H9 (cell line): ENCODE data around the gene SHTN1. TPM values are rescaled to one million over a fixed set of nuclear protein-coding genes. Genes with fewer than 3 reads are reported as not detected.

ENCODE experiments used
- DNase-seq: peaks from one replicate; pipeline ENCODE4 v3.0.0-alpha.2; 2017
- H2AFZ ChIP-seq: one replicate; pipeline ENCODE4 v1.6.1; 2013; ENCODE audit warnings: mild to moderate bottlenecking, low read length, control low read depth, moderate library complexity
- H2AK5ac ChIP-seq: 2 replicates; pipeline ENCODE4 v1.6.1; 2013; ENCODE audit warnings: low read length, control low read depth, mixed read lengths; ENCODE audit not compliant: insufficient read length
- H2BK120ac ChIP-seq: one replicate; pipeline ENCODE4 v1.6.1; 2013; ENCODE audit warnings: low read depth, mild to moderate bottlenecking, low read length, control low read depth, inconsistent platforms; ENCODE audit not compliant: poor library complexity, severe bottlenecking
- H2BK12ac ChIP-seq: 2 replicates; pipeline ENCODE4 v1.6.1; 2013; ENCODE audit warnings: low read length, control low read depth, mixed read lengths, low read depth; ENCODE audit not compliant: insufficient read length
- H2BK15ac ChIP-seq: 2 replicates; pipeline ENCODE4 v1.6.1; 2013; ENCODE audit warnings: low read depth, low read length, control low read depth
- H2BK20ac ChIP-seq: one replicate; pipeline ENCODE4 v1.6.1; 2013; ENCODE audit warnings: low read depth, mild to moderate bottlenecking, low read length, control low read depth, inconsistent platforms; ENCODE audit not compliant: poor library complexity, severe bottlenecking
- H2BK5ac ChIP-seq: 2 replicates; pipeline ENCODE4 v1.6.1; 2013; ENCODE audit warnings: low read length, control low read depth, mixed read lengths; ENCODE audit not compliant: insufficient read length
- H3K14ac ChIP-seq: 2 replicates; pipeline ENCODE4 v1.6.1; 2013; ENCODE audit warnings: low read length, control low read depth; ENCODE audit not compliant: insufficient read depth
- H3K18ac ChIP-seq: 2 replicates; pipeline ENCODE4 v1.6.1; 2013; ENCODE audit warnings: low read depth, mild to moderate bottlenecking, mixed read lengths, low read length, control low read depth; ENCODE audit not compliant: insufficient read length
- H3K23ac ChIP-seq: 2 replicates; pipeline ENCODE4 v1.6.1; 2013; ENCODE audit warnings: low read length, control low read depth, mixed read lengths, low read depth; ENCODE audit not compliant: insufficient read length
- H3K23me2 ChIP-seq: 2 replicates; pipeline ENCODE4 v1.6.1; 2013; ENCODE audit warnings: low read depth, mild to moderate bottlenecking, mixed read lengths, low read length, control low read depth; ENCODE audit not compliant: insufficient read length, poor library complexity, severe bottlenecking
- H3K27ac ChIP-seq: 2 replicates; pipeline ENCODE4 v1.5.1; 2013; ENCODE audit warnings: low read length, control low read depth, mixed read lengths, low read depth; ENCODE audit not compliant: insufficient read length
- H3K27me3 ChIP-seq: 2 replicates; pipeline ENCODE4 v1.6.1; 2013; ENCODE audit warnings: low read length, control low read depth, inconsistent platforms; ENCODE audit not compliant: insufficient read depth
- H3K4ac ChIP-seq: 2 replicates; pipeline ENCODE4 v1.6.1; 2013; ENCODE audit warnings: low read depth, mild to moderate bottlenecking, control low read depth, inconsistent platforms, low read length, moderate library complexity
- H3K4me1 ChIP-seq: 2 replicates; pipeline ENCODE4 v1.6.1; 2013; ENCODE audit warnings: low read length, control low read depth, inconsistent platforms; ENCODE audit not compliant: insufficient read depth
- H3K4me2 ChIP-seq: 2 replicates; pipeline ENCODE4 v1.6.1; 2013; ENCODE audit warnings: low read length, control low read depth, mixed read lengths; ENCODE audit not compliant: insufficient read length, insufficient read depth
- H3K56ac ChIP-seq: 2 replicates; pipeline ENCODE4 v1.6.1; 2013; ENCODE audit warnings: low read depth, mild to moderate bottlenecking, mixed read lengths, low read length, control low read depth; ENCODE audit not compliant: insufficient read length
- H3K79me1 ChIP-seq: 2 replicates; pipeline ENCODE4 v1.6.1; 2013; ENCODE audit warnings: low read depth, mild to moderate bottlenecking, moderate library complexity, low read length, control low read depth, inconsistent platforms; ENCODE audit not compliant: insufficient read depth, poor library complexity, severe bottlenecking
- H3K79me2 ChIP-seq: 2 replicates; pipeline ENCODE4 v1.6.1; 2013; ENCODE audit warnings: low read length, control low read depth, inconsistent platforms; ENCODE audit not compliant: insufficient read depth
- H3K9ac ChIP-seq: 2 replicates; pipeline ENCODE4 v1.6.1; 2013; ENCODE audit warnings: low read length, control low read depth, mixed read lengths; ENCODE audit not compliant: insufficient read length; ENCODE audit errors: extremely low read depth
- H3K9me3 ChIP-seq: one replicate; pipeline ENCODE4 v1.6.1; 2013; ENCODE audit warnings: low read depth, low read length, inconsistent platforms; ENCODE audit not compliant: control insufficient read depth
- H3T11ph ChIP-seq: one replicate; pipeline ENCODE4 v1.6.1; 2013; ENCODE audit warnings: mild to moderate bottlenecking, low read length, control low read depth, inconsistent platforms
- H4K20me1 ChIP-seq: one replicate; pipeline ENCODE4 v1.6.1; 2013; ENCODE audit not compliant: control insufficient read depth, insufficient read length, insufficient read depth
- H4K5ac ChIP-seq: 2 replicates; pipeline ENCODE4 v1.6.1; 2013; ENCODE audit warnings: low read depth, mild to moderate bottlenecking, mixed read lengths, low read length, control low read depth; ENCODE audit not compliant: insufficient read length
- H4K8ac ChIP-seq: replicated peaks from 2 replicates; pipeline ENCODE4 v1.6.1; 2013; ENCODE audit warnings: low read length, control low read depth, mixed read lengths, low read depth; ENCODE audit not compliant: insufficient read length
- H4K91ac ChIP-seq: 2 replicates; pipeline ENCODE4 v1.6.1; 2013; ENCODE audit warnings: low read depth, mild to moderate bottlenecking, moderate library complexity, mixed read lengths, low read length, control low read depth; ENCODE audit not compliant: insufficient read length
- H3K27ac Mint-ChIP-seq, 3 experiments: 2 replicates in 2 of 3; 3 replicates in 1 of 3; pipeline ENCODE4 v1.8.0; 2020 to 2021; ENCODE audit warnings: mixed read lengths in 3 of 3, mild to moderate bottlenecking in 1 of 3, moderate library complexity in 1 of 3
- H3K27me3 Mint-ChIP-seq: 2 replicates; pipeline ENCODE4 v1.8.0; 2021; ENCODE audit warnings: low read depth, mild to moderate bottlenecking, moderate library complexity, mixed read lengths
- H3K36me3 Mint-ChIP-seq, 3 experiments: 2 replicates in 2 of 3; 3 replicates in 1 of 3; pipeline ENCODE4 v1.8.0; 2020 to 2021; ENCODE audit warnings: low read depth in 3 of 3, mixed read lengths in 3 of 3; ENCODE audit not compliant: insufficient read depth in 1 of 3
- H3K4me1 Mint-ChIP-seq, 2 experiments: 2 replicates each; pipeline ENCODE4 v1.8.0; 2020; ENCODE audit warnings: mixed read lengths in 2 of 2
- H3K4me3 Mint-ChIP-seq, 2 experiments: 2 replicates in 1 of 2; 3 replicates in 1 of 2; pipeline ENCODE4 v1.8.0; 2020 to 2021; ENCODE audit warnings: mild to moderate bottlenecking in 2 of 2, mixed read lengths in 2 of 2, moderate library complexity in 1 of 2
- H3K9me3 Mint-ChIP-seq, 2 experiments: 2 replicates in 1 of 2; 3 replicates in 1 of 2; pipeline ENCODE4 v1.8.0; 2020; ENCODE audit warnings: mild to moderate bottlenecking in 2 of 2, mixed read lengths in 2 of 2, moderate library complexity in 1 of 2
- CTCF ChIP-seq: fragments of 200-600 bp; sonication (generic); conservative IDR thresholded peaks from 3 replicates; pipeline ENCODE4 v1.8.0; 2021; ENCODE audit warnings: antibody characterized with exemption, mild to moderate bottlenecking
- WGBS: extraction: QIAGEN DNeasy Blood & Tissue Kit; methylation state at CpG from one replicate; pipeline ENCODE4 v1.1.7; 2013; ENCODE audit warnings: missing lambda C conversion rate, low lambda C conversion rate, mixed read lengths; ENCODE audit not compliant: insufficient read length; ENCODE audit errors: extremely low coverage; 5-methylcytosine and 5-hydroxymethylcytosine counted together
- total RNA-seq: library from RNA; stranded (reverse); gene quantifications from 2 replicates; pipeline ENCODE4 v1.2.1, GENCODE V29; 2021

SHTN1 gene
- total RNA-seq, 1 experiment from 2014 or later = 22.1 TPM

GRCh38 chr10:116909307-116909706, 95.7 kb downstream of the SHTN1 start:
- H3K9me3 ChIP-seq = no peaks in the 10 kb centered on the region
- no peak overlapping the region for H2BK20ac ChIP-seq
- H3K23ac ChIP-seq = no peak overlapping the region
- no peaks in the 10 kb centered on the region for H3K79me1 ChIP-seq
- H3K4me3 Mint-ChIP-seq = no peak overlapping the region
- H3K9me3 Mint-ChIP-seq = no peaks in the 10 kb centered on the region
- H3K14ac ChIP-seq = no peak overlapping the region
- H4K20me1 ChIP-seq = no peaks in the 10 kb centered on the region
- no peak overlapping the region for H2AK5ac ChIP-seq
- no peaks in the 10 kb centered on the region for H3K23me2 ChIP-seq
- no peak overlapping the region for H3K9ac ChIP-seq
- H3K27me3 ChIP-seq = no peaks in the 10 kb centered on the region
- no peak overlapping the region for H2BK5ac ChIP-seq
- no peaks in the 10 kb centered on the region for H3K27me3 Mint-ChIP-seq
- no peak overlapping the region for H3K27ac ChIP-seq
- no peak overlapping the region for H2BK12ac ChIP-seq
- no peak overlapping the region for H3T11ph ChIP-seq
- H3K4me2 ChIP-seq = no peak overlapping the region
- H2BK120ac ChIP-seq = no peak overlapping the region
- peaks cover 0 to 15% (median 8%) of the 10 kb centered on the region in 3 experiments; a peak in 4 of 7 replicates for H3K36me3 Mint-ChIP-seq
- H3K18ac ChIP-seq = no peak overlapping the region
- peaks cover 4 to 6% of the 10 kb centered on the region in 2 experiments; a peak in 3 of 4 replicates for H3K4me1 Mint-ChIP-seq
- H3K4ac ChIP-seq = no peak overlapping the region
- no peaks in the 10 kb centered on the region for H3K4me1 ChIP-seq
- WGBS = no CpG with 5 or more reads among the region's 1 CpG
- H3K79me2 ChIP-seq = no peaks in the 10 kb centered on the region
- H4K91ac ChIP-seq = no peak overlapping the region
- no peak overlapping the region for H2BK15ac ChIP-seq
- no peak for TF ChIP-seq CTCF
- H2AFZ ChIP-seq = no peak overlapping the region
- H4K8ac ChIP-seq = no peak overlapping the region
- DNase-seq = no peak
- H3K56ac ChIP-seq = no peak overlapping the region
- no peak overlapping the region for H3K27ac Mint-ChIP-seq
- H4K5ac ChIP-seq = no peak overlapping the region
